Stimulated activated CD4-positive, alpha-beta T cell treated with anti-CD3 and anti-CD28 coated beads, TNF-alpha, amount 100 ng/mL, for 1 hour (primary cell): Measurements from ENCODE around the gene YWHAG.
"Not testable (repeated sequence)": the region's sequence is repeated elsewhere in the genome, so short reads cannot be mapped to it uniquely, and the experiment has no call there.

ENCODE experiments used
- DNase-seq, 3 donors: peaks; one replicate each; pipeline ENCODE4 v3.0.0-alpha.2; 2020; ENCODE audit warnings: low read depth in 3 of 3, low spot score in 1 of 3

YWHAG gene

GRCh38 chr7:76301000-76301399, 57.8 kb downstream of the YWHAG start:
- no peak for DNase-seq

- no peak for DNase-seq
These were observed 58.5 kb downstream of the YWHAG start for GRCh38 chr7:76300166-76300731.

GRCh38 chr7:76296743-76297740, 61.7 kb downstream of the YWHAG start:
- no peak for DNase-seq

- DNase-seq, result no peak
These were observed 64.3 kb downstream of the YWHAG start for GRCh38 chr7:76294344-76295024.

GRCh38 chr7:76293407-76293901, 65.3 kb downstream of the YWHAG start:
- no peak for DNase-seq

GRCh38 chr7:76292911-76293310, 65.9 kb downstream of the YWHAG start:
- DNase-seq, result not testable (repeated sequence)

- no peak for DNase-seq
These were observed 66.6 kb downstream of the YWHAG start for GRCh38 chr7:76292213-76292573.

GRCh38 chr7:76291351-76292212, 67.2 kb downstream of the YWHAG start:
- DNase-seq, result peak; percentile 57 to 84 (median 82)

GRCh38 chr7:76290847-76291350, 67.9 kb downstream of the YWHAG start:
- DNase-seq, result not testable (repeated sequence)

GRCh38 chr7:76286842-76287403, 71.9 kb downstream of the YWHAG start:
- no peak for DNase-seq

- DNase-seq, result no peak
These were observed 73.0 kb downstream of the YWHAG start for GRCh38 chr7:76285604-76286374.

- DNase-seq, result no peak
These were observed 75.3 kb downstream of the YWHAG start for GRCh38 chr7:76283254-76284159.

- no peak for DNase-seq
These were observed 76.2 kb downstream of the YWHAG start for GRCh38 chr7:76282344-76283253.

GRCh38 chr7:76281706-76282343, 77.0 kb downstream of the YWHAG start:
- DNase-seq, result no peak

GRCh38 chr7:76281006-76281705, 77.6 kb downstream of the YWHAG start:
- no peak for DNase-seq

- DNase-seq, result no peak
These were observed 78.4 kb downstream of the YWHAG start for GRCh38 chr7:76280408-76280807.
